Fibroblast of skin of abdomen (primary cell): ENCODE data around the gene BNC2.

Experiments
- DNase-seq: peaks from one replicate; pipeline ENCODE4 v3.0.0-alpha.2; 2013

The BNC2 gene

GRCh38 chr9:16593746-16594145 lies 276.7 kb downstream of the BNC2 start:
- no peak for DNase-seq

GRCh38 chr9:16591092-16591491 lies 279.4 kb downstream of the BNC2 start:
- no peak for DNase-seq

- DNase-seq, result peak; percentile 17
Measured at GRCh38 chr9:16585591-16585990, 284.9 kb downstream of the BNC2 start.

GRCh38 chr9:16579872-16580432 lies 290.5 kb downstream of the BNC2 start:
- DNase-seq, result no peak

- no peak for DNase-seq
Measured at GRCh38 chr9:16575986-16576245, 294.6 kb downstream of the BNC2 start.

- DNase-seq, result no peak
Measured at GRCh38 chr9:16575142-16575985, 295.1 kb downstream of the BNC2 start.

GRCh38 chr9:16572005-16572734 lies 298.3 kb downstream of the BNC2 start:
- no peak for DNase-seq

- peak; percentile 36 for DNase-seq
Measured at GRCh38 chr9:16571127-16571802, 299.2 kb downstream of the BNC2 start.

GRCh38 chr9:16563446-16563845 lies 307.0 kb downstream of the BNC2 start:
- no peak for DNase-seq

GRCh38 chr9:16561121-16561520 lies 309.3 kb downstream of the BNC2 start:
- DNase-seq, result peak; percentile 11

- DNase-seq, result no peak
Measured at GRCh38 chr9:16559418-16560188, 310.9 kb downstream of the BNC2 start.

GRCh38 chr9:16555802-16556201 lies 314.7 kb downstream of the BNC2 start:
- DNase-seq, result no peak

- peak; percentile 30 for DNase-seq
Measured at GRCh38 chr9:16553869-16554540, 316.5 kb downstream of the BNC2 start.

- DNase-seq, result no peak
Measured at GRCh38 chr9:16552252-16552651, 318.2 kb downstream of the BNC2 start.

- no peak for DNase-seq
Measured at GRCh38 chr9:16551692-16552091, 318.8 kb downstream of the BNC2 start.

GRCh38 chr9:16545639-16546038 lies 324.8 kb downstream of the BNC2 start:
- DNase-seq, result no peak

- DNase-seq, result no peak
Measured at GRCh38 chr9:16544842-16545241, 325.6 kb downstream of the BNC2 start.

GRCh38 chr9:16543686-16544085 lies 326.8 kb downstream of the BNC2 start:
- no peak for DNase-seq

GRCh38 chr9:16543225-16543624 lies 327.2 kb downstream of the BNC2 start:
- DNase-seq, result no peak

GRCh38 chr9:16542290-16542689 lies 328.2 kb downstream of the BNC2 start:
- no peak for DNase-seq

GRCh38 chr9:16540743-16541613 lies 329.5 kb downstream of the BNC2 start:
- peak; percentile 79 for DNase-seq
